Measurements from ENCODE around the gene RNF2.

GRCh38 chr1:185108321-185108720 is 63.0 kb downstream of the RNF2 start:
- TF ChIP-seq NFIC (IDR thresholded peaks at IDR 0.05; ENCODE audit: borderline replicate concordance), result no peak
- TF ChIP-seq CTCF (IDR thresholded peaks at IDR 0.05), result no peak
- TF ChIP-seq USF2 (IDR thresholded peaks at IDR 0.05; ENCODE audit: borderline replicate concordance, low read depth, low read length), result no peak
